Aorta (tissue), 5 donors: ENCODE measurements around the gene ERC1. TPM values are rescaled to one million over a fixed set of nuclear protein-coding genes. Genes with fewer than 3 reads are reported as not detected.
"Not testable (repeated sequence)": the region's sequence is repeated elsewhere in the genome, so short reads cannot be mapped to it uniquely, and the experiment has no call there.

Experiments
- ATAC-seq: fragments of 200-7000 bp; cut with Tn5 transposase; one replicate; pipeline ENCODE4 v1.9.1; 2022; ENCODE audit warnings: moderate library complexity; ENCODE audit not compliant: low FRiP score
- DNase-seq, 2 donors: peaks; one replicate each; pipeline ENCODE4 v3.0.0-alpha.2; 2020
- H3K27ac ChIP-seq, 2 donors: one replicate each; pipeline ENCODE4 v1.5.1; 2013; ENCODE audit warnings: low read length in 2 of 2, mild to moderate bottlenecking in 2 of 2, moderate library complexity in 2 of 2, control low read depth in 1 of 2, inconsistent platforms in 1 of 2, low read depth in 1 of 2
- H3K27me3 ChIP-seq, 2 donors: one replicate each; pipeline ENCODE4 v1.6.1; 2013; ENCODE audit warnings: control low read depth in 1 of 2, low read length in 1 of 2, mild to moderate bottlenecking in 1 of 2, moderate library complexity in 1 of 2; ENCODE audit not compliant: insufficient read depth in 2 of 2, control insufficient read depth in 1 of 2
- H3K36me3 ChIP-seq, 2 donors: one replicate each; pipeline ENCODE4 v1.6.1; 2013; ENCODE audit warnings: control low read depth in 1 of 2, low read length in 1 of 2, mild to moderate bottlenecking in 1 of 2; ENCODE audit not compliant: insufficient read depth in 2 of 2, control insufficient read depth in 1 of 2
- H3K4me1 ChIP-seq, 2 donors: one replicate each; pipeline ENCODE4 v1.6.1; 2013; ENCODE audit warnings: low read length in 2 of 2, control low read depth in 1 of 2, mild to moderate bottlenecking in 1 of 2, moderate library complexity in 1 of 2; ENCODE audit not compliant: insufficient read depth in 2 of 2, control insufficient read depth in 1 of 2
- H3K4me3 ChIP-seq, 2 donors: one replicate each; pipeline ENCODE4 v1.5.1; 2013; ENCODE audit warnings: low read length in 2 of 2, control low read depth in 1 of 2, mild to moderate bottlenecking in 1 of 2
- H3K9me3 ChIP-seq: one replicate; pipeline ENCODE4 v1.6.1; 2013; ENCODE audit warnings: mild to moderate bottlenecking, low read length; ENCODE audit not compliant: control insufficient read depth
- WGBS, 2 donors: extraction: QIAGEN DNeasy Blood & Tissue Kit; methylation state at CpG; one replicate each; pipeline ENCODE4 v1.1.7; 2013; 5-methylcytosine and 5-hydroxymethylcytosine counted together
- intact Hi-C, 2 donors: fragments of 100-400 bp; cut with DNase I; formaldehyde crosslinking; loops; one replicate each; pipeline versions ENCODE4 v1.14.2 to v1.15.0; 2022
- polyA plus RNA-seq, 2 donors: library from polyadenylated mRNA; stranded (reverse); fragments of 200-250 nt; gene quantifications; one replicate each; pipeline ENCODE4 v1.2.3, GENCODE V29; 2013
- total RNA-seq, 2 donors: library from RNA; stranded (reverse); fragmentation: NEBNext Ultra II Directional; extraction: Animal tissue kit (Norgen Biotek cat#: 25700); gene quantifications; one replicate each; pipeline ENCODE4 v1.2.1, GENCODE V29; 2021
- donor health status: healthy with polysubstance abuse.
- donor health status: Bipolar disorder and iron deficiency.
- donor health status: DM: no; HTN: no; CAD: no.
- donor health status: DM: no; HTN: no; CAD: no.
- donor health status: DM: yes; HTN: yes; CAD: no.

Gene ERC1
- total and polyA plus RNA-seq, 4 donors: 8.1 to 99.8 (median 45.3) TPM

DNA sequence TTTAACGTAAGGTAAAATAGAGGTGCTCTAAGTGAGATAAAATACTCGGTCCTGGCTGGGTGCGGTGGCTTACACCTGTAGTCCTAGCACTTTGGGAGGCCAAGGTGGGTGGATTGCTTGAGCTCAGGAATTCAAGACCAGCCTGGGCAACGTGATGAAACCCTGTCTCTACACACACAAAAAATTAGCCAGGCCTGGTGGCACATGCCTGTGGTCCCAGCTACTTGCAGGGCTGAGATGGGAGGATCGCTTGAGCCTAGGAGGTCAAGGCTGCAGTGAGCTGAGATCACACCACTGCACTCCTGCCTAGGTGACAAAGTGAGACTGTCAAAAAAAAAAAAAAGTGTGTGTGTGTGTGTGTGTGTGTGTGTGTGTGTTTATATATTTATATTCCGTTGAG lies 364.8 kb downstream of the ERC1 start:
- H3K27ac ChIP-seq, ATAC-seq, H3K4me1 ChIP-seq, H3K9me3 ChIP-seq, H3K4me3 ChIP-seq, H3K36me3 ChIP-seq, DNase-seq, H3K27me3 ChIP-seq, intact Hi-C loops: not testable (repeated sequence)
- WGBS, 2 donors: 75 to 91% methylated on average over 6 of the region's 6 CpGs

DNA sequence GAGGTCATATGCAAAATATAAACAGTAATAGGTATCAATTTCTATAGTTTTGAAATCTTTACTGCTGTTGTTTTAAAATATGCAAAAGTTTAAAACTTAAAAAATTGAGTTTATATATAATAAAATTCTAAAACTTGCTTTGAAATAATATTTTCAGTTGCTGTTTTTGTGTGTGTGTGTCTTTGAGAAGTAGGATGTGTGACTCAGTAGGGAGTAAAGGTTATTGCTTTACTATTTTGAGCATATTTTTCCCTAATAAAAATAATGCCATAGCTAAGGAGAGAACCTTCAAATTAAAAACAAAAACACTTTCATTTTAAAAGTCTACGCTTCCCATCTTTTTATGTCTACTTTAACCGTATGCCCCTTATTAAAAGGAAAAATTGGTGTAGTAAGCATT lies 365.3 kb downstream of the ERC1 start:
- peaks cover 0 to 2% of the 10 kb centered on the region in 2 donors for H3K4me1 ChIP-seq
- no peak overlapping the region for H3K4me3 ChIP-seq
- H3K27ac ChIP-seq: no peak overlapping the region
- no peaks in the 10 kb centered on the region for H3K9me3 ChIP-seq
- DNase-seq (no peak), ATAC-seq (no peak)
- intact Hi-C loops: no loop called here
- H3K27me3 ChIP-seq: no peaks in the 10 kb centered on the region
- WGBS, 2 donors: 75 to 98% methylated on average over 2 of the region's 2 CpGs
- H3K36me3 ChIP-seq: no peaks in the 10 kb centered on the region

DNA sequence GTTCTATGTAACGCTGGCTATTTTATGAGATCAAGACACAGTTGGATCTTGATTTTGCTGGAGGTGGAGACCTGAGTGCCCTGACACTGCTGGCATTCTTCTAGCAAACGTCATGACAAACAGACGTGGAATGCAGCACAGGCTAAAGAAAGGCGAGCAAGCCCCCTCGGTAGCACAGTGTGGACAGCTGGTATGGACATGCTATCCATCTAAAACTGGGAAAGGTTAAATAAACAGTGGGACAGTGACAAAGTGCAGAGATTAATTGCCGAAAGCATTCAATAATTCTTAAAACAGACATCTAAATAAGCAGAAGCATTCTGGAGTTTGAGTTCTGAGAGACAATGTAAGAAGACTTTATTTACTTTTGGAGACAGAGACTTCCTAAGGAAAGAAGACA lies 366.1 kb downstream of the ERC1 start:
- H3K27ac ChIP-seq: no peak overlapping the region
- no peaks in the 10 kb centered on the region for H3K9me3 ChIP-seq
- no peak for ATAC-seq
- peaks cover 0 to 2% of the 10 kb centered on the region in 2 donors for H3K4me1 ChIP-seq
- no peak overlapping the region for H3K4me3 ChIP-seq
- DNase-seq: no peak
- intact Hi-C loops: no loop called here
- no peaks in the 10 kb centered on the region for H3K27me3 ChIP-seq
- no peaks in the 10 kb centered on the region for H3K36me3 ChIP-seq
- WGBS, 2 donors: 41 to 50% methylated on average over 6 of the region's 6 CpGs

DNA sequence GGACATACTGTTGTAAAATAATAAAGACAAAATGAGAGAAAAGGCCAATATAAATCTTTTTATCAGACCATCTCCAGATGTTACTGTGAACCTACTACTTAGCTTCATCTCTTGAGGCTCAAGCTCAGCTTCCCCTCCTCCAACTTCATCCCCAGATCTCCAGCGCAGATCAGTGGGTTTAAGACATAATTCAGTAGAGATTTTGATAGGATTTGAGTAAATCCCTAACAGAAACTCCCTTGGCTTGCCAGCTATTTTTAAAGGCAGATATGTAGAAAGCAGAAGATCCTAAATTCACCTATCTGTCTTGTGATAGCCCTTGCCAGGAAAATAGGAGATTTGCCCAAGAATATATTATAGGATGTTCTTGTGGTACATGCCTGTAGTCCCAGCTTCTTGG lies 366.7 kb downstream of the ERC1 start:
- Histone ChIP-seq H3K4me3 (no peak overlapping the region), H3K27me3 (no peaks in the 10 kb centered on the region), H3K36me3 (no peaks in the 10 kb centered on the region), H3K9me3 (no peaks in the 10 kb centered on the region), H3K27ac (no peak overlapping the region), H3K4me1 (peaks cover 0 to 2% of the 10 kb centered on the region in 2 donors)
- DNase-seq (no peak), ATAC-seq (no peak)
- WGBS, 2 donors: 95 to 97% methylated on average over 1 of the region's 1 CpG
- intact Hi-C loops: no loop called here

DNA sequence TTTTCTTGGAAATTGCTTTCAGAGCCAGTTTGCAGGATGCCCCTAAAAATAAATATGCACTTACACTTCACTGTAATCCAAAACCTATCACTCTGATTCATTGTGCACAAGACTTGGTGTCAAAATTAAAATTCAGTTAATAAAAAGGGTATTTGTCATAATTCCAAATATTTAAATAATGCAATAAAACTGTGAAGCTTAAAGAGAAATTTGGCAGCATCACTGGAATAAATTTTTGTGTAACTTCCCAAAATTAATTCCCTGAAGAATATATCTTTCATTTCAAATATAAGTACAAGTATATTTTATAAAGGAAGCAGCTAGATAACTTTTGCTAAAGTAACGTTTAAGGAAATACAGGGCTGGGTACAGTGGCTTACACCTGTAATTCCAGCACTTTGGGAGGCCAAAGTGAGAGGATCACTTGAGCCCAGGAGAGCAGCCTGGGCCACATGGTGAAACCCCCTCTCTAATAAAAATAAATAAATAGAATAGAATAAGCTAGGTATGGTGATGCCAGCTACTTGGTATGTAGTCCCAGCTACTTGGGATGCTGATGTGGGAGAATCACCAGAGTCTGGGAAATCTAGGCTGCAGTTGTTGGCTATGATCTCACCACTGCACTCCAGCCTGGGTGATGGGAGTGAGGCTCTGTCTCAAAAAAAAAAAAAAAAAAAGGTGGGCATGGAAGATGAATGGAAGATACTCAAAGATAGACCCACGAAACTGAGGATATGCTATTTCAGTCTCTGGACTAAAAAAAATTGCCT lies 369.6 kb downstream of the ERC1 start:
- intact Hi-C loops: no loop called here
- H3K4me3 ChIP-seq: no peak overlapping the region
- H3K9me3 ChIP-seq: no peaks in the 10 kb centered on the region
- H3K4me1 ChIP-seq: peaks cover 0 to 2% of the 10 kb centered on the region in 2 donors
- DNase-seq: no peak
- no peaks in the 10 kb centered on the region for H3K27me3 ChIP-seq
- ATAC-seq: no peak
- 77 to 85% methylated on average over 2 of the region's 2 CpGs for WGBS, 2 donors
- H3K36me3 ChIP-seq: peaks cover 0 to 3% of the 10 kb centered on the region in 2 donors
- H3K27ac ChIP-seq: no peak overlapping the region

DNA sequence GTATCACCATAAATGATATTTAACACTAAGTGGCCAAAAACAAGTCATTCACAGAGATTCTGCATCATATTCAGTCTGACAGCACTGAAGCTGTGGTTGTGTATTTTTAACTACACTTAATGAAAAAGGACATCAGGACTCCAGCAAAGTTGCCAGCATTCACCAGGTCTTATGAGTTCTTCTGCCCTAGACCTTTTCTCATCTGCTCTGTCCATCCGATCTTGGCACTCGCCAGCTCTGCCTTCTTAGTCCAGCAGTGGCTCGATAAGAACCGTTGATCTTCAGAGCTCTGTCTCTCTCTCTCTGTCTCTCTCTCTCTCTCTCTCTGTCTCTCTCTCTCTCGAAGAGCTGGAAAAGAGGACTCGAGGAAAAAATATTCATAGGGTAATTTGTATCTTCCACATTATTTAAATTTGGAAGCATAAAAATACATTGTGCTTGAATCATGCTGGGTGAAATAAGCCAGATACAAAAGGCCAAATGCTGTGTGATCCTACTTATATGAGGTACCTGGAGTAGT lies 371.2 kb downstream of the ERC1 start:
- no peak overlapping the region for H3K4me3 ChIP-seq
- intact Hi-C loops: no loop called here
- WGBS, 2 donors: 87 to 88% methylated on average over 6 of the region's 6 CpGs
- H3K36me3 ChIP-seq: peaks cover 0 to 3% of the 10 kb centered on the region in 2 donors
- H3K9me3 ChIP-seq: no peaks in the 10 kb centered on the region
- H3K27ac ChIP-seq: no peak overlapping the region
- no peak for DNase-seq
- no peak for ATAC-seq
- H3K27me3 ChIP-seq: no peaks in the 10 kb centered on the region
- no peaks in the 10 kb centered on the region for H3K4me1 ChIP-seq

DNA sequence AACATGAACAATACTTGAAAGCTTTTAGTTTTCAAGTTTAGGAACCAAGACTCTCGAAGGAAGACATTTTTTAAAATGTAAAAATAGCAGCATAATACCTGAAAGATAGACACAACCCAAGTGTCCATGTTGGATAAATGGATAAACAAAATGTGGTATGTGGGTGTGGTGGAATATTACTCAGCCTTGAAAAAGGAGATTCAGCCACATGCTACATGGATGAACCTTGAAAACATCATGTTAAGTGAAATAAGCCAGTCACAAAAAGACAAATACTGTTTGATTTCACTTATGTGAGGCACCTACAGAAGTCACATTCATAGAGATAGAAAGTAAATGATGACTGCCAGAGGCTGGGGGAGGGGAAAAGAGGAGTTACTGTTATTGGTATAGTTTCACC lies 374.7 kb downstream of the ERC1 start:
- Histone ChIP-seq H3K27me3 (no peaks in the 10 kb centered on the region), H3K27ac (no peak overlapping the region), H3K9me3 (no peaks in the 10 kb centered on the region), H3K4me1 (no peaks in the 10 kb centered on the region), H3K36me3 (peaks cover 0 to 3% of the 10 kb centered on the region in 2 donors), H3K4me3 (no peak overlapping the region)
- ATAC-seq: no peak
- intact Hi-C loops: no loop called here
- WGBS, 2 donors: 99 to 100% methylated on average over 1 of the region's 1 CpG
- DNase-seq: no peak

DNA sequence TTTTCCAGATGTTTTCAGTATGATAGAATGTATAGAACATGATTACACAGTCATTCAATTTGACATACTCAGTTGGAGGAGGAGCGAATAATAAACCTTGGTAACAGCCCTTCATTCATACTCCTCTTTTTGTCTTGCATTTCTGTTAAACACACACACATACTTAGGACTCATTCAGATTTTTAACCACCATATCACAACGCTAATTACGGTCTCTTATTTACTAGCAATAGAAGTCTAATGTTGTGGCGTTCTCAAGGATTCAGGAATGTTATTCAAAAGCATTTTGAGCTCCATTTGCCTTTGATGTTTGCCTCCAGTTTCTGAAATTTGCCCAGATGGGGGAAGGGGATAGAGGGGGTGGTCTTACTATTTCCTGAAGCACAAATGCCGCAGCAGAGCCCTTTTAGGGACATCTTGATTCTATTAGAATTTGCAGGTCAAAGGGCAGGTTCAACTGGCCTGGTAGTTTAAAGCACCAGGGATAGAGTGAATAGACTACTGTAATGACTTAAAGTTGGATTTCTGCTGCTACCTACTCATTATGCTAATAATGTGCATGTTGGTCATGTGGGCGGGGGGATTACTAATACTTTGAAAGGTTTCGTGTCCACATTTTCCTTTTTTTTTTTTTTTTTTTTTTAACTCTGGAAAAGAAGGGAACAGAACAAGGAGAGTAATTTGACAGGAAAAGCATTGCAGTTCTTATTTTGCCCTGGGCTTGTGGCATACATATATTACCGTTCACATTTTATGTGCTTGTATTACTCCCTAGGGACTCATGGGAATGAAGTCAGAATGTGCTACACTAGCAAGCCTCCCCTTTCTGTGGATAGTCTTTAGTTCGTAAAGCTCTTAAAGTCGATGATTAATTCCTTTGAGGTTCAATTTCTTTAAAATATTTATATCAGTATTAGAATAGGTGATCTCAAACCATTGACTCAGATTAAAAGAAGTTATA lies 376.6 kb downstream of the ERC1 start:
- Histone ChIP-seq H3K36me3 (peaks cover 0 to 3% of the 10 kb centered on the region in 2 donors), H3K9me3 (no peaks in the 10 kb centered on the region), H3K27ac (no peak overlapping the region), H3K4me1 (no peaks in the 10 kb centered on the region), H3K27me3 (no peaks in the 10 kb centered on the region), H3K4me3 (no peak overlapping the region)
- no peak for DNase-seq
- ATAC-seq: no peak
- 86 to 87% methylated on average over 10 of the region's 10 CpGs for whole genome bisulfite sequencing, 2 donors
- intact Hi-C loops: no loop called here
